Liver (tissue), 9 donors: Measurements from ENCODE around the gene TREX2. TPM values are rescaled to one million over a fixed set of nuclear protein-coding genes. Genes with fewer than 3 reads are reported as not detected.

Experiments
- DNase-seq: peaks from one replicate; pipeline ENCODE4 v3.0.0-alpha.2; 2017; ENCODE audit warnings: low spot score
- H3K27ac ChIP-seq, 2 donors: one replicate each; pipeline ENCODE4 v1.7.0; 2013; ENCODE audit warnings: inconsistent platforms in 2 of 2, low read length in 2 of 2, control low read depth in 1 of 2, low read depth in 1 of 2, mild to moderate bottlenecking in 1 of 2
- H3K27me3 ChIP-seq, 4 donors: one replicate each; pipeline versions ENCODE4 v1.6.1 to v1.7.0; 2013; ENCODE audit warnings: low read length in 3 of 4, inconsistent platforms in 1 of 4, mild to moderate bottlenecking in 1 of 4, moderate library complexity in 1 of 4; ENCODE audit not compliant: control insufficient read depth in 4 of 4, insufficient read depth in 4 of 4
- H3K36me3 ChIP-seq, 4 donors: one replicate each; pipeline versions ENCODE4 v1.6.1 to v1.7.0; 2013; ENCODE audit warnings: low read length in 3 of 4, mild to moderate bottlenecking in 3 of 4, low read depth in 1 of 4, moderate library complexity in 1 of 4; ENCODE audit not compliant: control insufficient read depth in 4 of 4, insufficient read depth in 3 of 4
- H3K4me1 ChIP-seq, 4 donors: one replicate each; pipeline versions ENCODE4 v1.6.1 to v1.7.0; 2013; ENCODE audit warnings: low read length in 3 of 4, mild to moderate bottlenecking in 3 of 4, moderate library complexity in 1 of 4; ENCODE audit not compliant: control insufficient read depth in 4 of 4, insufficient read depth in 4 of 4
- H3K4me3 ChIP-seq, 3 donors: one replicate each; pipeline versions ENCODE4 v1.6.1 to v1.7.0; 2013; ENCODE audit warnings: low read length in 3 of 3, control low read depth in 1 of 3, low read depth in 1 of 3, mild to moderate bottlenecking in 1 of 3
- H3K9ac ChIP-seq, 2 donors: one replicate each; pipeline ENCODE4 v1.7.0; 2013; ENCODE audit warnings: low read length in 2 of 2, mild to moderate bottlenecking in 2 of 2, moderate library complexity in 2 of 2, control low read depth in 1 of 2, low read depth in 1 of 2
- H3K9me3 ChIP-seq, 4 donors: one replicate each; pipeline versions ENCODE4 v1.6.1 to v1.7.0; 2013; ENCODE audit warnings: low read length in 3 of 4; ENCODE audit not compliant: control insufficient read depth in 4 of 4
- ATF3 ChIP-seq: IDR thresholded peaks from 2 replicates; pipeline ENCODE4 v1.6.1; 2016; ENCODE audit warnings: antibody characterized with exemption
- CTCF ChIP-seq: fragments of 150-350 bp; IDR thresholded peaks from 2 replicates; pipeline ENCODE4 v1.5.1; 2017; ENCODE audit warnings: improper control_type of control experiment, low read depth, low read length; ENCODE audit not compliant: missing input control
- EGR1 ChIP-seq, 2 donors: IDR thresholded peaks; 2 replicates each; pipeline ENCODE4 v1.6.1; 2016 to 2018; ENCODE audit warnings: antibody characterized with exemption in 2 of 2, low read depth in 2 of 2
- FOXA1 ChIP-seq: IDR thresholded peaks from 2 replicates; pipeline ENCODE4 v1.6.1; 2016; ENCODE audit warnings: antibody characterized with exemption
- FOXA2 ChIP-seq: IDR thresholded peaks from 2 replicates; pipeline ENCODE4 v1.6.1; 2016; ENCODE audit warnings: antibody characterized with exemption
- GABPA ChIP-seq, 2 donors: IDR thresholded peaks in 1 of 2; conservative IDR thresholded peaks in 1 of 2; 2 replicates each; pipeline ENCODE4 v1.6.1; 2016; ENCODE audit warnings: antibody characterized with exemption in 2 of 2, mild to moderate bottlenecking in 1 of 2, moderate library complexity in 1 of 2
- HNF4A ChIP-seq, 2 donors: conservative IDR thresholded peaks; 2 replicates each; pipeline ENCODE4 v1.6.1; 2016; ENCODE audit warnings: antibody characterized with exemption in 2 of 2, mild to moderate bottlenecking in 2 of 2
- HNF4G ChIP-seq: IDR thresholded peaks from 2 replicates; pipeline ENCODE4 v1.6.1; 2016; ENCODE audit warnings: antibody characterized with exemption
- NR2F2 ChIP-seq: IDR thresholded peaks from 2 replicates; pipeline ENCODE4 v1.6.1; 2016; ENCODE audit warnings: antibody characterized with exemption
- RAD21 ChIP-seq, 2 donors: IDR thresholded peaks; 2 replicates each; pipeline ENCODE4 v1.6.1; 2016; ENCODE audit warnings: antibody characterized with exemption in 2 of 2, mild to moderate bottlenecking in 2 of 2
- RXRA ChIP-seq, 2 donors: IDR thresholded peaks; 2 replicates each; pipeline ENCODE4 v1.6.1; 2017 to 2018; ENCODE audit warnings: antibody characterized with exemption in 2 of 2, mild to moderate bottlenecking in 1 of 2
- SP1 ChIP-seq: IDR thresholded peaks from 2 replicates; pipeline ENCODE4 v1.6.1; 2018; ENCODE audit warnings: antibody characterized with exemption, mild to moderate bottlenecking
- TAF1 ChIP-seq: conservative IDR thresholded peaks from 2 replicates; pipeline ENCODE4 v1.6.1; 2016; ENCODE audit warnings: antibody characterized with exemption, mild to moderate bottlenecking
- YY1 ChIP-seq: IDR thresholded peaks from 2 replicates; pipeline ENCODE4 v1.6.1; 2016; ENCODE audit warnings: antibody characterized with exemption, mild to moderate bottlenecking
- ZBTB33 ChIP-seq: IDR thresholded peaks from 2 replicates; pipeline ENCODE4 v1.6.1; 2016; ENCODE audit warnings: antibody characterized with exemption
- WGBS: extraction: QIAGEN DNeasy Blood & Tissue Kit; methylation state at CpG from one replicate; pipeline ENCODE4 v1.1.7; 2013; 5-methylcytosine and 5-hydroxymethylcytosine counted together
- polyA plus RNA-seq, 2 donors: library from polyadenylated mRNA; stranded (reverse) in 1 of 2; unstranded in 1 of 2; fragments of 200-250 nt in 1 of 2; fragments of >200 nt in 1 of 2; fragmentation: Nextera tagmentation in 1 of 2; extraction: Ambion mirVana in 1 of 2; gene quantifications; one replicate each; pipeline versions ENCODE4 v1.2.1 to v1.2.3, GENCODE V29; 2013 to 2015
- total RNA-seq, 2 donors: library from RNA; depleted of rRNA; stranded (reverse); fragments of >200 nt; gene quantifications; one replicate each; pipeline ENCODE4 v1.2.3, GENCODE V29; 2014
- TF ChIP-seq, protein P1 (sequence below): IDR thresholded peaks from 2 replicates; pipeline ENCODE4 v1.6.1; 2016; ENCODE audit warnings: antibody characterized with exemption, mild to moderate bottlenecking
- TF ChIP-seq, protein P2 (sequence below): IDR thresholded peaks from 2 replicates; pipeline ENCODE4 v1.6.1; 2016; ENCODE audit warnings: antibody characterized with exemption
- donor health status: healthy.
- donor health status: healthy.
- donor health status: healthy.
- donor health status: healthy.
- donor health status: healthy.

Gene TREX2
- total and polyA plus RNA-seq, 4 donors: 0.13 to 1.3 (median 1.2) TPM; not detected in 1

DNA sequence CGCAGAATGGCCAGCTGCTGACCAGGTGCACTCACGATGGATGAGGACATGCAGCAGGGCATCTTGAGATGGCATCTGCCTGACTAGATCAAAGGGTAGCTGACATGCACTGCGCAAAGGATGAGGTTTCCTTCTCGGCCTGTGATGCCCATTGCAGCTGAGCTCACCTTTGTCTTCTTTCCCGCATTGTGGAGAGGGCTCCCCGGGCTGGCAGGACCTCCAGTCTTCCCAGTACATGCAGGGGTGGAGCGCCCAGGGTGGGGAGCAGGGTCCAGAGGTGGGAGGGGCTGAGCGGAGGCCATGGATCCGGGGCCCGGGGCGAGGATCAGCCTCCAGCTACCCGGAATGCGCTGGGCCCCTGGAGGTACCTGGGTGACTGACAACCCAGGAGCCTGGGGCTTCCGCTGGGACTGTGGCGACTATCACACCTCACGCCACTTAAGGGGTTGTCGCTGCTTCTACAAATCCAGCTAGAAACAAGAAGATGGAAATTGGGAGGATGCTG lies 12.0 kb downstream of the TREX2 start:
- WGBS: 92% methylated on average over 17 of the region's 17 CpGs
- no peaks in the 10 kb centered on the region for H3K4me1 ChIP-seq
- H3K9ac ChIP-seq: no peak overlapping the region
- no peak overlapping the region for H3K4me3 ChIP-seq
- H3K27ac ChIP-seq: no peak overlapping the region
- H3K36me3 ChIP-seq: no peaks in the 10 kb centered on the region
- H3K27me3 ChIP-seq: peaks cover 0 to 8% (median 0%) of the 10 kb centered on the region in 4 donors
- TF ChIP-seq SP1 (no peak), CTCF (no peak), RXRA (IDR thresholded peaks at IDR 0.05) (no peak), ATF3 (no peak), RAD21 (IDR thresholded peaks at IDR 0.05) (no peak), TAF1 (no peak), NR2F2 (no peak), FOXA1 (no peak), HNF4A (conservative IDR thresholded peaks at IDR 0.05) (no peak), ZBTB33 (no peak), EGR1 (IDR thresholded peaks at IDR 0.05; ENCODE audit: low read depth in 2 of 2) (no peak), HNF4G (no peak), GABPA (IDR thresholded peaks at IDR 0.05 in 1 of 2, conservative IDR thresholded peaks at IDR 0.05 in 1 of 2) (no peak), FOXA2 (no peak), YY1 (no peak)
- TF ChIP-seq, protein P1, sequence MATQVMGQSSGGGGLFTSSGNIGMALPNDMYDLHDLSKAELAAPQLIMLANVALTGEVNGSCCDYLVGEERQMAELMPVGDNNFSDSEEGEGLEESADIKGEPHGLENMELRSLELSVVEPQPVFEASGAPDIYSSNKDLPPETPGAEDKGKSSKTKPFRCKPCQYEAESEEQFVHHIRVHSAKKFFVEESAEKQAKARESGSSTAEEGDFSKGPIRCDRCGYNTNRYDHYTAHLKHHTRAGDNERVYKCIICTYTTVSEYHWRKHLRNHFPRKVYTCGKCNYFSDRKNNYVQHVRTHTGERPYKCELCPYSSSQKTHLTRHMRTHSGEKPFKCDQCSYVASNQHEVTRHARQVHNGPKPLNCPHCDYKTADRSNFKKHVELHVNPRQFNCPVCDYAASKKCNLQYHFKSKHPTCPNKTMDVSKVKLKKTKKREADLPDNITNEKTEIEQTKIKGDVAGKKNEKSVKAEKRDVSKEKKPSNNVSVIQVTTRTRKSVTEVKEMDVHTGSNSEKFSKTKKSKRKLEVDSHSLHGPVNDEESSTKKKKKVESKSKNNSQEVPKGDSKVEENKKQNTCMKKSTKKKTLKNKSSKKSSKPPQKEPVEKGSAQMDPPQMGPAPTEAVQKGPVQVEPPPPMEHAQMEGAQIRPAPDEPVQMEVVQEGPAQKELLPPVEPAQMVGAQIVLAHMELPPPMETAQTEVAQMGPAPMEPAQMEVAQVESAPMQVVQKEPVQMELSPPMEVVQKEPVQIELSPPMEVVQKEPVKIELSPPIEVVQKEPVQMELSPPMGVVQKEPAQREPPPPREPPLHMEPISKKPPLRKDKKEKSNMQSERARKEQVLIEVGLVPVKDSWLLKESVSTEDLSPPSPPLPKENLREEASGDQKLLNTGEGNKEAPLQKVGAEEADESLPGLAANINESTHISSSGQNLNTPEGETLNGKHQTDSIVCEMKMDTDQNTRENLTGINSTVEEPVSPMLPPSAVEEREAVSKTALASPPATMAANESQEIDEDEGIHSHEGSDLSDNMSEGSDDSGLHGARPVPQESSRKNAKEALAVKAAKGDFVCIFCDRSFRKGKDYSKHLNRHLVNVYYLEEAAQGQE: no peak
- TF ChIP-seq, protein P2, sequence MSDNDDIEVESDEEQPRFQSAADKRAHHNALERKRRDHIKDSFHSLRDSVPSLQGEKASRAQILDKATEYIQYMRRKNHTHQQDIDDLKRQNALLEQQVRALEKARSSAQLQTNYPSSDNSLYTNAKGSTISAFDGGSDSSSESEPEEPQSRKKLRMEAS: no peak
- H3K9me3 ChIP-seq: peaks cover 0 to 6% (median 1%) of the 10 kb centered on the region in 4 donors
- DNase-seq: no peak
